ENCODE data around the gene RNF141. TPM values are rescaled to one million over a fixed set of nuclear protein-coding genes. Genes with fewer than 3 reads are reported as not detected.

Gene RNF141
- total and polyA plus RNA-seq, 2 donors (not counting 3 experiments of a cell fraction or from before 2014, with no cell fraction given) = 9.4 to 32.4 TPM

DNA sequence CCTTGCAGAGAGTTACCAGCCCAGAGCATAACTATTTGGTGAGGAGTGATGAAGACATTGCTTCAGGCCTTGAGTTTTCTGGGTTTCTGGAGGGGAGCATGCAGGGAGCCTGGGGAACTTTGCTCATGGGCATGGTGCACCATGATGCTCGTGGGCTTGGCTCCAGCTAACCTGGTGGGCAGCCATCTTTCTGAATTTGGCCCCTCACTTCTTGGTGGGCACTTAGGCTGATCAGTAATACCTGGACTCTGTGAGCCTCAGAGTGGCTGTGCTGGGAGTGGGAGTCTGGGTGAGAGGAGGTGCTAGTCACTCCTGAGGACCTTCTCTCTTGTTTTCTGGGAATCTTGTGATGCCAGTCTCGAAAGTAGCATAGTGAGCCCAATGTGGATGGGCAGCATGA, 55.3 kb downstream of the RNF141 start:
- Histone ChIP-seq H3K9me1 (replicated peaks; ENCODE audit: control insufficient read depth, extremely low read depth, insufficient read depth, low read length) (no peaks in the 10 kb centered on the region), H3K9ac (replicated peaks; ENCODE audit: extremely low read depth, insufficient read depth, low read length) (no peak overlapping the region), H3K9me3 (replicated peaks; ENCODE audit: control insufficient read depth, insufficient read depth, low read length) (no peaks in the 10 kb centered on the region), H3K36me3 (ENCODE audit: control insufficient read depth in 2 of 2, extremely low read depth in 1 of 2, insufficient read depth in 2 of 2, low read length in 2 of 2) (no peaks in the 10 kb centered on the region), H4K20me1 (replicated peaks; ENCODE audit: control insufficient read depth, extremely low read depth, insufficient read depth, low read length) (no peaks in the 10 kb centered on the region), H3K4me3 (replicated peaks in 1 of 3; ENCODE audit: insufficient read depth in 1 of 3, low read depth in 1 of 3, low read length in 3 of 3) (no peak overlapping the region), H3K79me2 (ENCODE audit: control insufficient read depth, insufficient read depth, low read length) (no peaks in the 10 kb centered on the region), H3K4me2 (ENCODE audit: insufficient read depth, low read length) (no peak overlapping the region), H3K27ac (ENCODE audit: insufficient read depth, low read depth, low read length) (no peak overlapping the region), H3K4me1 (ENCODE audit: control insufficient read depth, extremely low read depth, insufficient read depth, low read length) (peaks cover 8% of the 10 kb centered on the region), H2AFZ (ENCODE audit: low read depth, low read length) (no peak overlapping the region), H3K27me3 (ENCODE audit: control insufficient read depth in 2 of 2, insufficient read depth in 2 of 2, low read length in 2 of 2) (no peaks in the 10 kb centered on the region)
- no peak for DNase-seq (ENCODE audit: low read depth, low spot score)
- ChIA-PET POLR2A (no interaction called here), CTCF (no interaction called here)
- FAIRE-seq = no peak
- TF ChIP-seq, protein P1, sequence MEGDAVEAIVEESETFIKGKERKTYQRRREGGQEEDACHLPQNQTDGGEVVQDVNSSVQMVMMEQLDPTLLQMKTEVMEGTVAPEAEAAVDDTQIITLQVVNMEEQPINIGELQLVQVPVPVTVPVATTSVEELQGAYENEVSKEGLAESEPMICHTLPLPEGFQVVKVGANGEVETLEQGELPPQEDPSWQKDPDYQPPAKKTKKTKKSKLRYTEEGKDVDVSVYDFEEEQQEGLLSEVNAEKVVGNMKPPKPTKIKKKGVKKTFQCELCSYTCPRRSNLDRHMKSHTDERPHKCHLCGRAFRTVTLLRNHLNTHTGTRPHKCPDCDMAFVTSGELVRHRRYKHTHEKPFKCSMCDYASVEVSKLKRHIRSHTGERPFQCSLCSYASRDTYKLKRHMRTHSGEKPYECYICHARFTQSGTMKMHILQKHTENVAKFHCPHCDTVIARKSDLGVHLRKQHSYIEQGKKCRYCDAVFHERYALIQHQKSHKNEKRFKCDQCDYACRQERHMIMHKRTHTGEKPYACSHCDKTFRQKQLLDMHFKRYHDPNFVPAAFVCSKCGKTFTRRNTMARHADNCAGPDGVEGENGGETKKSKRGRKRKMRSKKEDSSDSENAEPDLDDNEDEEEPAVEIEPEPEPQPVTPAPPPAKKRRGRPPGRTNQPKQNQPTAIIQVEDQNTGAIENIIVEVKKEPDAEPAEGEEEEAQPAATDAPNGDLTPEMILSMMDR (IDR thresholded peaks at IDR 0.05; ENCODE audit: extremely low read depth in 1 of 2, insufficient read depth in 1 of 2, low read depth in 1 of 2, low read length in 2 of 2) = no peak
- TF ChIP-seq JUN (IDR thresholded peaks at IDR 0.05; ENCODE audit: borderline replicate concordance, insufficient read depth, insufficient read length, low read depth) = no peak
- TF ChIP-seq POLR2AphosphoS5 (IDR thresholded peaks at IDR 0.05; ENCODE audit: insufficient read depth, low read depth, low read length) = no peak
- no peak for TF ChIP-seq GATA2 (IDR thresholded peaks at IDR 0.05; ENCODE audit: insufficient read depth, insufficient read length, low read depth, low read length)
- no peak for TF ChIP-seq MYC (IDR thresholded peaks at IDR 0.05; ENCODE audit: low read depth, low read length)
- no peak for TF ChIP-seq EZH2 (IDR thresholded peaks at IDR 0.05; ENCODE audit: borderline replicate concordance, low read depth, low read length, severe bottlenecking)
- no peak for TF ChIP-seq POLR2A (IDR thresholded peaks at IDR 0.05; ENCODE audit: low read depth, low read length)
- dilution Hi-C loops (cut with MboI; ENCODE audit: extremely low pct_ligation_motif_present, low sequenced_read_pairs) (no loop called here), intact Hi-C loops (cut with micrococcal nuclease) (no loop called here)
- BruUV-seq (replicated peaks) = no TSS peak
